ENCODE measurements around the gene ASB2.

Gene ASB2

DNA sequence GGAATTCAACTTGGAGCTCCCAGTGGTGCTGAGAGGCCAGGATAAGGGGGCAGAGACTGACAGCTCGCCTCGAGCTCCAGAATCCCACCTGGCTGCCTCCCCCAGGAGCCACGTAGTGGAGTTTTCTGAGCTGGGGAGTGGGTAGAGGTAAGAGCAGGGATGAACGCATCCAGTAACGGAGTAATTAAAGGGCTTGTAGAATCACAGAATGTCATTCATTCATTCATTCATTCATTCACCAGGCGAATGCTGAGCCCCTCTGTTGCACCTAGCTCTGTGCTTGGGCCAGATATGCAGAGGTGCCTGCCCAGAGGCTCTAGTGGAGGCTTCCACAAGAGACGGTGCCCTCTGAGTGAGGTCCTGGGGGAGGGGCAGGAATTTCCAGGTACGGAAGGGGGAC is 41.2 kb downstream of the ASB2 start:
- H3K4me1 ChIP-seq (ENCODE audit: control insufficient read depth in 1 of 2, insufficient read depth in 1 of 2, low read depth in 1 of 2, low read length in 1 of 2) = peaks cover 0 to 11% of the 10 kb centered on the region in 2 experiments
- no peak overlapping the region for H3K27ac ChIP-seq
- H3K36me3 ChIP-seq = no peaks in the 10 kb centered on the region
- peaks cover 33% of the 10 kb centered on the region for H3K27me3 ChIP-seq
- H3K9me3 ChIP-seq = no peaks in the 10 kb centered on the region
- TF ChIP-seq, protein P1, sequence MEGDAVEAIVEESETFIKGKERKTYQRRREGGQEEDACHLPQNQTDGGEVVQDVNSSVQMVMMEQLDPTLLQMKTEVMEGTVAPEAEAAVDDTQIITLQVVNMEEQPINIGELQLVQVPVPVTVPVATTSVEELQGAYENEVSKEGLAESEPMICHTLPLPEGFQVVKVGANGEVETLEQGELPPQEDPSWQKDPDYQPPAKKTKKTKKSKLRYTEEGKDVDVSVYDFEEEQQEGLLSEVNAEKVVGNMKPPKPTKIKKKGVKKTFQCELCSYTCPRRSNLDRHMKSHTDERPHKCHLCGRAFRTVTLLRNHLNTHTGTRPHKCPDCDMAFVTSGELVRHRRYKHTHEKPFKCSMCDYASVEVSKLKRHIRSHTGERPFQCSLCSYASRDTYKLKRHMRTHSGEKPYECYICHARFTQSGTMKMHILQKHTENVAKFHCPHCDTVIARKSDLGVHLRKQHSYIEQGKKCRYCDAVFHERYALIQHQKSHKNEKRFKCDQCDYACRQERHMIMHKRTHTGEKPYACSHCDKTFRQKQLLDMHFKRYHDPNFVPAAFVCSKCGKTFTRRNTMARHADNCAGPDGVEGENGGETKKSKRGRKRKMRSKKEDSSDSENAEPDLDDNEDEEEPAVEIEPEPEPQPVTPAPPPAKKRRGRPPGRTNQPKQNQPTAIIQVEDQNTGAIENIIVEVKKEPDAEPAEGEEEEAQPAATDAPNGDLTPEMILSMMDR (IDR thresholded peaks at IDR 0.05) = no peak
- no peak overlapping the region for H3K4me3 ChIP-seq (ENCODE audit: low read depth in 1 of 2, low read length in 1 of 2)

DNA sequence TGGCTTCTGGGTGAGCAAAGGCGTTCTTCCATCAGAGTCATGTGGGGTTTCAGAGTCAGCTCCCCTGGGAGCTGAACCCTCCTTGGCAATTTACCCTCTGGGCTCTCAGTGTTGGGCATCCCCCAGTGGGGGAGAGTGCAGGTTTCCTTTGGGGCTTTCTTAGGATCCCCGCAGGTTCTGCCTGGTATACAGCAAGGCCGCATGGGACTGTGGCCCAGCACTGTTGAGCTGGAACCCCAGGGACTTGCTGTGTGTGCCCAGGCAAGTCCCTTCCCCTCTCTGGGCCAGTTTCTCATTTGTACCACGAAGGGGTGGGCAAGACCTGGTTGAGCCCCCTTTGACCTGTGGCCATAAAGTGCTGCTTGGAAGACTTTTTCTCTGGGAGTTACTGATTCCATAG is 43.7 kb downstream of the ASB2 start:
- no peak overlapping the region for H3K27ac ChIP-seq
- H3K4me3 ChIP-seq (ENCODE audit: low read depth in 1 of 2, low read length in 1 of 2) = no peak overlapping the region
- no peaks in the 10 kb centered on the region for H3K36me3 ChIP-seq
- TF ChIP-seq, protein P1 (IDR thresholded peaks at IDR 0.05) = no peak
- no peaks in the 10 kb centered on the region for H3K4me1 ChIP-seq (ENCODE audit: control insufficient read depth in 1 of 2, insufficient read depth in 1 of 2, low read depth in 1 of 2, low read length in 1 of 2)
- H3K27me3 ChIP-seq = peaks cover 10% of the 10 kb centered on the region
- no peaks in the 10 kb centered on the region for H3K9me3 ChIP-seq

DNA sequence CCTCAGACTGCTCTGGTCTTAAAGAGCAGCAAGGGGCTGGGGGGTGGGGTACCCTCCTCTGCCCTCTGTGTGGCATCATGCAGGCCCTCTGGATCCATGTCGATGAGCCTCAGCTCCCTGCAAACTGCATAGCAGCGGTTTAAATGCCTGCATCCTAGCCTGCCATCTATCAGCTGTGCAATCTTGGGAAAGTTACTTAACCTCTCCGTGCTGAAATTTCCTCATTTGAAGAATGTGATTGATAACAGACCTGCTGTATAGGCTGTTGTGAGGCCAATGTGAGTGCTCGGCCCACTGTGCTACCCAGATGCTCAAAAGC is 45.4 kb downstream of the ASB2 start:
- no peak overlapping the region for H3K27ac ChIP-seq
- no peak overlapping the region for H3K4me3 ChIP-seq (ENCODE audit: low read depth in 1 of 2, low read length in 1 of 2)
- TF ChIP-seq, protein P1 (IDR thresholded peaks at IDR 0.05) = no peak
- H3K27me3 ChIP-seq = no peaks in the 10 kb centered on the region
- H3K9me3 ChIP-seq = no peaks in the 10 kb centered on the region
- H3K4me1 ChIP-seq (ENCODE audit: control insufficient read depth in 1 of 2, insufficient read depth in 1 of 2, low read depth in 1 of 2, low read length in 1 of 2) = no peaks in the 10 kb centered on the region
- no peaks in the 10 kb centered on the region for H3K36me3 ChIP-seq

DNA sequence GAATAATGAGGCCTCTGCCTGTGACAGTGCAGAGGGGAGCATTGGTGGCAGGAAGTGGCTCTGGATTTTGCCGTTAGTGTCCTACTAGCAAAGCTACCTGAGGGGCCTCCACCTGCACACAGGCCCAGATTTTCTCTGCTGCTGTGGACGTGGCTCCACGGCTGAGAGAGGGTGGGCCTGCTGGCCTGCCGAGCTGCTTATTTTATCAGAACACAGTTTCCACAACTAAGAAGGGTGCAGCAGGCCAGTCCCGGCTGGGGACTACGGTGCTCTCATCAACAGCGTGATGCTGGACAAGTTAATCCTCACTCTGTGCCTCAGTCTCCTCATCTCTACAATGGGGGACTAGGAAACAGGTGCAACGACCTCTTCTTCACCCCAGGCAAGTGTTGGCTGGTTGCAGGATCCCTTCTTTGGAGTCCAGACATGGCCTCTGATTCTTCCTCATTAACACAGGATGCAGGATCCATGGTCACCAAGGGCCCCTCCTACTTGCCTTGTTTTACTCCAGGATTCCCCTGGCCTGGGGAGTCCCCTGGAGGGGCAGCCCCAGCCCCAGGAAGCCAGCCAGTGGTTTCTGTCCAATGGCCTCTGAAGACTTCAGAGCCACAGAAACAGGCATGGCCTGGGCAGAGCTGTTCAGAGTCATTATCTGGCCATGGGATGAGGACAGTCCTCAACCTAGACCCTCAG is 45.9 kb downstream of the ASB2 start:
- TF ChIP-seq, protein P1 (IDR thresholded peaks at IDR 0.05) = no peak
- no peak overlapping the region for H3K27ac ChIP-seq
- H3K4me3 ChIP-seq (ENCODE audit: low read depth in 1 of 2, low read length in 1 of 2) = no peak overlapping the region
- H3K9me3 ChIP-seq = no peaks in the 10 kb centered on the region
- no peaks in the 10 kb centered on the region for H3K27me3 ChIP-seq
- H3K4me1 ChIP-seq (ENCODE audit: control insufficient read depth in 1 of 2, insufficient read depth in 1 of 2, low read depth in 1 of 2, low read length in 1 of 2) = no peaks in the 10 kb centered on the region
- no peaks in the 10 kb centered on the region for H3K36me3 ChIP-seq

DNA sequence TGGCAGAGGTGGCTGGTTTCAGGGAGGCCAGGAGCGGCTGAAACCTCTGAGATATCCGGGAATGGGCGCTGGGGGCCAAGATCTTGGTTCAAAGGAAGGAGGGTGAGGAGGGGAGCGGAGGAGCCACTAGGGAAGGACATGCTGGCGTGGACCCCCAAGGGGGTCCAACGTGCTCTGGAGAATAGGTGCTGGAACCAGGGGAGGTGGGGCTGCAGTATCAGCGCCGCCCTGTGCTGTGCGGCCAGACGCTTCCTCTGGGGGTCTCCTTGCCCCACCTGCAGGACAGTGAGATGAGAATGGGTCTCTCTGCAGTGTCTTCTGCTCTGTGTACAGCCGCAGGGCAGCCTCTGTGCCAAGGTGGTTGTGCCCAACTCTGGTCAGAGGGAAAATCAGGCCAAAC is 46.7 kb downstream of the ASB2 start:
- TF ChIP-seq, protein P1 (IDR thresholded peaks at IDR 0.05) = no peak
- no peaks in the 10 kb centered on the region for H3K4me1 ChIP-seq (ENCODE audit: control insufficient read depth in 1 of 2, insufficient read depth in 1 of 2, low read depth in 1 of 2, low read length in 1 of 2)
- H3K4me3 ChIP-seq (ENCODE audit: low read depth in 1 of 2, low read length in 1 of 2) = no peak overlapping the region
- no peak overlapping the region for H3K27ac ChIP-seq
- H3K27me3 ChIP-seq = no peaks in the 10 kb centered on the region
- no peaks in the 10 kb centered on the region for H3K36me3 ChIP-seq
- H3K9me3 ChIP-seq = no peaks in the 10 kb centered on the region

Data from neutrophil (primary cell).